ENCODE results near the gene TRAF4.

Gene TRAF4

GRCh38 chr17:28747801-28748750 is 4.3 kb downstream of the TRAF4 start:
- Histone ChIP-seq H3K27me3 (ENCODE audit: control insufficient read depth, insufficient read depth, low read length) (no peaks in the 10 kb centered on the region), H3K4me1 (ENCODE audit: control insufficient read depth, low read depth, low read length) (peaks cover 25% of the 10 kb centered on the region), H3K36me3 (ENCODE audit: control insufficient read depth, low read depth, low read length) (peaks cover 49% of the 10 kb centered on the region), H3K9ac (ENCODE audit: low read length) (no peak overlapping the region), H3K27ac (ENCODE audit: low read length) (no peak overlapping the region), H3K9me3 (ENCODE audit: control insufficient read depth, low read depth, low read length) (no peaks in the 10 kb centered on the region), H3K4me3 (ENCODE audit: low read length) (no peak overlapping the region)

- Histone ChIP-seq H3K36me3 (ENCODE audit: control insufficient read depth, low read depth, low read length) (peaks cover 49% of the 10 kb centered on the region), H3K4me1 (ENCODE audit: control insufficient read depth, low read depth, low read length) (peaks cover 25% of the 10 kb centered on the region), H3K9me3 (ENCODE audit: control insufficient read depth, low read depth, low read length) (no peaks in the 10 kb centered on the region), H3K27me3 (ENCODE audit: control insufficient read depth, insufficient read depth, low read length) (no peaks in the 10 kb centered on the region), H3K9ac (ENCODE audit: low read length) (no peak overlapping the region), H3K4me3 (ENCODE audit: low read length) (no peak overlapping the region), H3K27ac (ENCODE audit: low read length) (no peak overlapping the region)
Observed at GRCh38 chr17:28748852-28749515, 5.2 kb downstream of the TRAF4 start.

- Histone ChIP-seq H3K27me3 (ENCODE audit: control insufficient read depth, insufficient read depth, low read length) (no peaks in the 10 kb centered on the region), H3K4me1 (ENCODE audit: control insufficient read depth, low read depth, low read length) (peaks cover 25% of the 10 kb centered on the region), H3K9ac (ENCODE audit: low read length) (no peak overlapping the region), H3K9me3 (ENCODE audit: control insufficient read depth, low read depth, low read length) (no peaks in the 10 kb centered on the region), H3K4me3 (ENCODE audit: low read length) (no peak overlapping the region), H3K27ac (ENCODE audit: low read length) (no peak overlapping the region), H3K36me3 (ENCODE audit: control insufficient read depth, low read depth, low read length) (peaks cover 49% of the 10 kb centered on the region)
Observed at GRCh38 chr17:28749516-28750177, 5.8 kb downstream of the TRAF4 start.

DNA sequence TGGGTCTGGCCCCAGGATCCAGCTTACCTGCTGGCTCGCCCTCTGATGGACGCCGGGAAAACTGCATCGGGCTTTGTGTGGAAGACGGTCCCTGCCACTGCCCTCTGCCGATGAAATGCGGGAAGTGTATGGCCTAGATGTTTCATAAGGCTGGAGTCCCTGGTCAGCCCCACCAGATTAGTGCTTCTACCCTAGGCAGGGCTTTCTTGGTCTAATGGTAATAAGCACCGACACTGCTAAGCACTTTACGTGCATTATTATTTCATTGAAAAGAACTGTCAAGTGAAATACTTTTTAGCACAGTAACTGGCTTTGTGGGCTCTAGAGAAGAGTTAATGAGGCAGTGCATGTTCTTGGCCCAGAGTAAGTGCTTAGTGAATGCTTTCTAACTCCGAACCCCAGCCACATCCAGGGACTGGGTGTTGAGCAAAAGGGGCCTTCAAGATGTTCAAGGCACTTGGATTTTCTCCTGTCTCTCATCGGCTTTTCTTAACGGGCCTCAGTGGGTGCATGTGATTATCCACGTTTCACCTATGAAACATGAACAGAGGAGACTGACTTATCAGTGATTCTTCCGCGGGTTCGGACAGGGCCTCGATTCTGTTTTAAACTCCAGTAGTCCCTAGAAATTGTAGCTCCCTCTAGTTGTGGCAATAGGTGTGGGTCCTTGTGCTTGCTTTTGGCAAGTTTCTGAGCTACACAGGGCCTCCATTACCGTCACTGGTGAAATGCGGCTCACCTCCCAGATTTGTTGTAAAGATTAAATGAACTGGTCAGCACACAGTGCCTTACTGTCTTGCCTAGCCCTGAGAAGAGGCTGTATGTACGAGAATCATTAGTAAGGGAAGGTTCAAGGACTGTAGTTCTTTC is 6.6 kb downstream of the TRAF4 start:
- Histone ChIP-seq H3K9ac (ENCODE audit: low read length) (no peak overlapping the region), H3K9me3 (ENCODE audit: control insufficient read depth, low read depth, low read length) (no peaks in the 10 kb centered on the region), H3K36me3 (ENCODE audit: control insufficient read depth, low read depth, low read length) (peaks cover 49% of the 10 kb centered on the region), H3K4me1 (ENCODE audit: control insufficient read depth, low read depth, low read length) (peaks cover 25% of the 10 kb centered on the region), H3K4me3 (ENCODE audit: low read length) (no peak overlapping the region), H3K27ac (ENCODE audit: low read length) (peak overlapping the region; percentile 21), H3K27me3 (ENCODE audit: control insufficient read depth, insufficient read depth, low read length) (no peaks in the 10 kb centered on the region)

GRCh38 chr17:28751600-28752366 is 8.0 kb downstream of the TRAF4 start:
- Histone ChIP-seq H3K9me3 (ENCODE audit: control insufficient read depth, low read depth, low read length) (no peaks in the 10 kb centered on the region), H3K9ac (ENCODE audit: low read length) (no peak overlapping the region), H3K27me3 (ENCODE audit: control insufficient read depth, insufficient read depth, low read length) (no peaks in the 10 kb centered on the region), H3K4me3 (ENCODE audit: low read length) (no peak overlapping the region), H3K4me1 (ENCODE audit: control insufficient read depth, low read depth, low read length) (peaks cover 11% of the 10 kb centered on the region), H3K27ac (ENCODE audit: low read length) (no peak overlapping the region), H3K36me3 (ENCODE audit: control insufficient read depth, low read depth, low read length) (peaks cover 44% of the 10 kb centered on the region)

DNA sequence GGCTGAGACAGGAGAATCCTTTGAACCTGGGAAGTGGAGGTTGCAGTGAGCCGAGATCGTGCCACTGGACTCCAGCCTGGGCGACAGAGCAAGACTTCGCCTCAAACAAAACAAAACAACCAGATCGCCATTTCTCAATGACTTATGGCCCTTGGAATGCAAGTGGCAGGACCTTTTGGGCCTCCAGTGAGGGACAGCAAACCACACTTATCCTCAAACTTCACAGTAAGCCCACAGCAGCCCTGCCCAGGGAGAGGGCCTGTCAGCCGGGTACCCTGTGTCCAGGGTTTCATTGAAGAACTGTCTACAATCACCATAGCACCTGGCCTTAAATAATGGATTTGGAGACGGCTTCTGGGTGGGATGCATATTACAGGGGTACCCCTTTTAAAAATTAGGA is 11.7 kb downstream of the TRAF4 start:
- Histone ChIP-seq H3K36me3 (ENCODE audit: control insufficient read depth, low read depth, low read length) (peaks cover 27% of the 10 kb centered on the region), H3K27ac (ENCODE audit: low read length) (no peak overlapping the region)

DNA sequence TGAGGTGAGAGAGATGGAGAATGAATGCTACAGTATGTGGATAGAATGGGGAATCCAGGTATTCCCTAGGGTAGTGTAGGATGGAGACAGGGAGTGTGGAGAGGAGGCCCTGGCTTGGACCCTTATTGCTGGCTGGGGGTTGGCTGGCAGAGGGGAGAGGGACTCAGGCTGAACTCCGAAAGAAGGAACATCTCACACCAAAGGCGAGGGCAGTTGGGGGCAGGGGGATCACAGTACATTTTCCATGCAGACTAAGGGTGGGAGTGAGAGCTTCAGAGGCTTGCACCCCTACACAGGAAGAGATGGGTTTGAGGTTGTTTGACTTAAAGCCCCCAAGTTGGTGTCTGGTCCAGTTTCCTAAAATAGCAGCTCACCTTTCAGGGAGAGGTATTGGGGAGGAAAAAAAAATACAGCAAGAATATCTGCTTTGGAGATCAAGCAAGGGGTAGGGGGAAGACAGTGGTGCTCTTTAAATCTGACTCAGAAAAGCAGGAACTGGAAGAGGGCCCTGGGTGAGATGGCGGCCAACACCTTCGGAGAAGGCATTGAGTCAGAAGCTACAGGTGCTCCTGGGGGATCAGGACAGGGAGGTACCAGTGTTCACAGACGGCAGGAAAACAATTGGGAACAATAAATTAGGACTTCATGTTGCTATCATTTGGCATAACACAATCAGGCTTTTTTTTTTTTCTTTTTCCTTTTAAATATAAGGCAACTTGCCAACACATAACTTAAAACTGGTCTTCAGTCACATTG is 12.4 kb downstream of the TRAF4 start:
- H3K4me3 ChIP-seq (ENCODE audit: low read length) = no peak overlapping the region
- H3K27ac ChIP-seq (ENCODE audit: low read length) = no peak overlapping the region
- no peaks in the 10 kb centered on the region for H3K27me3 ChIP-seq (ENCODE audit: control insufficient read depth, insufficient read depth, low read length)
- H3K9me3 ChIP-seq (ENCODE audit: control insufficient read depth, low read depth, low read length) = no peaks in the 10 kb centered on the region
- peaks cover 15% of the 10 kb centered on the region for H3K4me1 ChIP-seq (ENCODE audit: control insufficient read depth, low read depth, low read length)
- no peak overlapping the region for H3K9ac ChIP-seq (ENCODE audit: low read length)
- peaks cover 21% of the 10 kb centered on the region for H3K36me3 ChIP-seq (ENCODE audit: control insufficient read depth, low read depth, low read length)

More for the DNA sequence above, 11.7 kb downstream of the TRAF4 start:
- Histone ChIP-seq H3K4me1 (ENCODE audit: control insufficient read depth, low read depth, low read length) (peaks cover 8% of the 10 kb centered on the region), H3K27me3 (ENCODE audit: control insufficient read depth, insufficient read depth, low read length) (no peaks in the 10 kb centered on the region), H3K4me3 (ENCODE audit: low read length) (no peak overlapping the region), H3K9me3 (ENCODE audit: control insufficient read depth, low read depth, low read length) (no peaks in the 10 kb centered on the region), H3K9ac (ENCODE audit: low read length) (no peak overlapping the region)

DNA sequence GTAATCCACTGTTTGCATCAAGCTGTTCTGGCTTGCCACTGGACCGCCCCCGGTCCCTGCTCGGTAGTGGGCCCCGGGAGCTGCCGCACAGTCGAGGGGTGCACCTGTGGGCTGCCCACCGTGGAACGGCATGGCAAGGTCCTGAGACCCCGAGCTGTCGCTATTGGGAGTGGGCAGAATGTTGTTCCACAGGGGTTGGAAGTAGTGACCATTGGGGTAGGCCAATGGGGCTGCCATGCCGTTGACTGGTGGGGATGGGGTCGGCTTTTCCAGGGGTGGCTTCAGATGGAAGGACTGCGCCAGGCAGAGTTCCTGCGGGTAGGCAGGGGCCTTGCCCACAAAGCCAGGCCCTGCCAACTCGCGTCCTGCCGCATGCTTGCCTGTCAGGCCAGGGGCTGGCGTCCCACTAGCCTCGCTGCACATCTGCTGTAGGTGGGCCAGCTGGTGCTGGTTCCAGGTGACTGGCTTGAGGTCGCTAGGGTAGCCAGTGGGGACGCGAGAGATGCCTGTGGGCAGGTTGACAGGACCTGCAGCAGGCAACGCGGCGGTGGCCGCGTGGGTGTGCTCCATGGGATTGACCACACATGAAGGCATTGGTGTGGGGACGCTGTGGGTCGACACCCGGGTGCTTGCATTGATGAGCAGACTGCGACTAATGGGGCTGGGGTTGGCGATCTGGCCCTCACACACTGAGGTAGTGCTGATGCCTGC is 14.8 kb downstream of the TRAF4 start:
- peaks cover 16% of the 10 kb centered on the region for H3K36me3 ChIP-seq (ENCODE audit: control insufficient read depth, low read depth, low read length)
- H3K4me1 ChIP-seq (ENCODE audit: control insufficient read depth, low read depth, low read length) = peaks cover 32% of the 10 kb centered on the region
- no peaks in the 10 kb centered on the region for H3K27me3 ChIP-seq (ENCODE audit: control insufficient read depth, insufficient read depth, low read length)
- H3K9ac ChIP-seq (ENCODE audit: low read length) = no peak overlapping the region
- no peak overlapping the region for H3K27ac ChIP-seq (ENCODE audit: low read length)
- H3K4me3 ChIP-seq (ENCODE audit: low read length) = no peak overlapping the region
- no peaks in the 10 kb centered on the region for H3K9me3 ChIP-seq (ENCODE audit: control insufficient read depth, low read depth, low read length)

DNA sequence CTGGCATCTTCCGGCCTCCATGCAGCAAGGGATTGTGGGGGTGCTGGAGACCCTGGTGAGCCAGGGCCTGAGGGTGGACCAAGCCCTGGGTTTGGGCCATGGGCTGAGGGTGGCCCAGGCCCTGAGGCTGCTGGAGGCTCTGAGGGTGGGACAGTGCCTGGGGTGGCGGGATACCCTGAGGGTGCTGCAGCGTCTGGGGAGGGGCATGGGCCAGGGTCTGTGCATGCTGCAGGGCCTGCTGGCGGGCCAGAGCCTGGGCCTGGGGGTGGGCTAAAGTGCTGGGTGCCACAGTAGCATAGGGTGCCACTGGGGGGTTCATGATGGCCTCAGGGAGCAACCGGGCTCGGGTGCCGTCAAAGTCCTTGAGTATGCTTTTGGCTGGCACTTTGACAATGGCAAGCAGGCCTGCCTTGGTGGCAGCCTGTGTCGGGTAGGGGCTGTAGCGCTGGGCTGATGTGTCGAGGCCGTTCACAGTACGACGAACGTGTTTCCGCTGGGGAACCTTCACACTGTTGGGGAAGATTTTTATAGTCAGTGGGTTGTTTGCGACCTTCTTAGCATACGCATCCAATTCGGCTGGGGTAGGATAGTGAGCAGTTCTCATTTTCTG is 15.6 kb downstream of the TRAF4 start:
- H3K4me3 ChIP-seq (ENCODE audit: low read length) = no peak overlapping the region
- H3K9ac ChIP-seq (ENCODE audit: low read length) = no peak overlapping the region
- H3K27me3 ChIP-seq (ENCODE audit: control insufficient read depth, insufficient read depth, low read length) = no peaks in the 10 kb centered on the region
- H3K36me3 ChIP-seq (ENCODE audit: control insufficient read depth, low read depth, low read length) = peaks cover 16% of the 10 kb centered on the region
- no peak overlapping the region for H3K27ac ChIP-seq (ENCODE audit: low read length)
- peaks cover 32% of the 10 kb centered on the region for H3K4me1 ChIP-seq (ENCODE audit: control insufficient read depth, low read depth, low read length)
- no peaks in the 10 kb centered on the region for H3K9me3 ChIP-seq (ENCODE audit: control insufficient read depth, low read depth, low read length)
